Hypothalamus (tissue), 51 donors: ENCODE data around the gene ZNF664.

Experiments used
- DNase-seq, 51 donors: peaks; one replicate each; lab custom pipeline; 2025; lab: John Stamatoyannopoulos, UW

The ZNF664 gene

DNA sequence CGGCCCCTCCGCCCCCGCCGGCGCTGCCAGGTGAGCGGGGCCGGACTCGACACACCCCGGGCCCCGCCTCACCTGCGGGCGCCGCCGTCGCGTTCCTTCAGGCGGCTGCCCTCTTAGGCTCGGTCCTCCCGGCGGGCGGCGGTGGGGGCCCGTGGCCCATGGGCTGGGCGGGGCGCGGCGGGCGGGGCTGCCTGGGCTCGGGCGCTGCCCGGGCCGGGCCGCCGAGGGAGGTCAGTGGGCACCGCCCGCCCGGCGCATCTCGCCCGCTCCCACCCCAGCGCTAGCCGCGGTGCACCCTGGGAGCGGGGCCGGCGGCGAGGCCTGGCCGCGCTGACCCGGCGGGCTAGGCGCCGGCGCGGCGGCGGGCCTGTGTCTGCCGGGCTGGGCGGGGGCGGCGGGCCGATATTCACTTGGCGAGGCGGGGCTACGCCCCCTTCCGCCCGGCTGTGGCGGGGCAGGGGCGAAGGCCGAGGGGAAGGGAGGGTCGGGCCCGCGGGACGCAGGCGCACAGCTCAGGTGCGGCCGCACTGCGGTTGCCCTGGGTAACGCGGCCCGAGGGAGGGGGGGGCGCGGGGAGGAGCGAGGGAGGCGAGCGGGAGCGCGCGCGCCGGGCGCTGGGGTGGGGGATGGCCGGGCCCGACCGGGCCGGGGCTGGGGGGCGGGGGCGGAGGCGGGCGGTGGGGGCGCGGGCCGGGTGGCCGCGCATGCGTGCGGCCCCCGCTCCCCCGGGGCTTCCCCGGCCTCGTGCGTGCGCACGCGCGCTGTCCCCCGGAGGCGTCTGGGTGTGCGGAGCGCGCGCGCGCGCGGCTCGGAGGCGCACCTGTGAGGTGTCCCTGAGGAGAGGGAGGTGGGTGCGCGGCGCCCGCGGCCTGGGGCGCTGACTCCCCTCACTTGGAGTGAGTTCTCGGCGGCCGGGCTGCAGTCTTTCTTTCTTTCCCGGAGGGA, at the start of gene ZNF664, which contains the start of gene CCDC92:
Gene ZNF664 (plus strand): TSS at position 759 of the 945 bp plus-strand sequence. CDS start 38,930 bp downstream, outside the sequence.
Gene CCDC92 (minus strand): TSS at position 375 of the 945 bp plus-strand sequence. CDS start 28,526 bp downstream, outside the sequence.
- DNase-seq = peak in 49 of 51 donors; percentile 50 to 94 (median 83)

DNA sequence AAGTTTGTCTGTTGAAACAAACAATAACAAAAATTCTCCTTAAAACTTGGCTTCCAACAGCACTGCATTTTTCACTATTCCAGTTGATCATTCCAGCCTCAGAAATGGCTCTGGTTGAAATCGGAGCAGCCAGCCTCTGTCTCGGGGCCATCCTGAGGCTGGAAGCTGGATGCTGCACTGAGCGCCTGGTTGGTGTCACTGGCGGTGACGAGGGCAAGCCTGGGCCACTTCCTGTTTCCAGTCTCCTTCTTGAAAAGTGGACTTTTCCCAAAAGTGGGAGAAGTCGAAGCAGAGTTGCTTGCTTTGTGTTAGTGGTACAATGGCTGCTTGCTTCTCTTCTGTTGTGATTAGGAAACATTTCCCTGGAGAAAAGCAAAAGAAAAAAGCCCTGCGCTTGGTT, 49.1 kb upstream of the ZNF664 start:
- no peak for DNase-seq

GRCh38 chr12:123924539-123924938, 48.5 kb upstream of the ZNF664 start:
- DNase-seq = no peak

- no peak for DNase-seq
Observed at GRCh38 chr12:123928274-123928865, 44.6 kb upstream of the ZNF664 start.

GRCh38 chr12:123928897-123929296, 44.1 kb upstream of the ZNF664 start:
- no peak for DNase-seq

DNA sequence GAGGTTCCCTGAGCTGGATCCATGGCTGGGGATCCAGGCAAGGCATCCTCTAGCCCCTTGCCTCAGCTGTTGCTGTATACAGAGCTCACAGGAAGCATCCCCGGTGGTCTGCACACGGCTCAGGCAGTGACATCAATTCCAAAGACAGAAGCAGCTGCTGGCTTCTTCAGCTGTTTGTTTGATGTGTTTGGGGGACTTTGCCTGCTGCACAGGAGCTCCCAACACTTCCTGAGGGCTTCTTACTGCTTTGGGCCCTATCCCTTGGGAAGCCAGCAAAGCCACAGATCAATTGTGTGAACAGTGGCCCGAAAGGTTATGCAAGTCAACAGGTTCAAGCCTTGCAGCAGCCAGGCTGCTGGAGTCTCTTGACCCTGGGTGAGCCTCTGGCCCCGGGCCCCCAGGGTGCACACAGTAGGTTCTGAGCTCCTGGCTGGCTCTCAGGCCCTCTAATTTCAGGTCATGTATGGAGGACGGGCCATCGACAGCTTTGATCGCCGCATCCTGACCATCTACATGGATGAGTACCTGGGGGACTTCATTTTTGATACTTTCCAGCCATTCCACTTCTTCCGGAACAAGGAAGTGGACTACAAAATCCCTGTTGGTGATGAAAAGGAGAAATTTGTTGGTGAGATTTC, 43.0 kb upstream of the ZNF664 start:
- no peak for DNase-seq

DNA sequence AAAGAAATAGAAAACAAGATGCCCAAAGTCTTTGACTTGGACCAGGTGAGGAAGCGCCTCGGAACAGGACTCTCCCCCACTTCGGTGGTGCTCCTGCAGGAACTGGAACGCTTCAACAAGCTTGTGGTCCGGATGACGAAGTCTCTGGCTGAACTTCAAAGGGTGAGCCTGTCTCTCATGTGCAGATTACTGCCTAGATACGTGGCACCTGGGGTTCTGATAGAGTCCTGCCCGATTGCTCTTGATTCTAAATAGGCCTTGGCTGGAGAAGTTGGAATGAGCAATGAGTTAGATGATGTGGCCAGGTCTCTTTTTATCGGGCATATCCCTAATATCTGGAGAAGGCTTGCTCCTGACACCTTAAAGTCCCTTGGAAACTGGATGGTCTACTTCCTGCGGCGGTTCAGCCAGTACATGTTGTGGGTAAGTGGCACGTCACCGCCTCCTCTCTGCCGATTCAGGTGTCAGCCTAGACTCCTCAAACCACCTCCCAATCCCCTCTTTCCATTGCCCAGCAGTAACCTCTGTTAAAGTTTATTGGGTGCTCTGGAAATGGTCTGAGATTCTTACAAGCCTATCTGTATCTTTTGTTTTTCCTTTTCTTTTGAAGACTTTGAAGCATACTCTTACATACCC, 41.2 kb upstream of the ZNF664 start:
- DNase-seq = no peak

- no peak for DNase-seq
Observed at GRCh38 chr12:123933214-123933613, 39.8 kb upstream of the ZNF664 start.

DNA sequence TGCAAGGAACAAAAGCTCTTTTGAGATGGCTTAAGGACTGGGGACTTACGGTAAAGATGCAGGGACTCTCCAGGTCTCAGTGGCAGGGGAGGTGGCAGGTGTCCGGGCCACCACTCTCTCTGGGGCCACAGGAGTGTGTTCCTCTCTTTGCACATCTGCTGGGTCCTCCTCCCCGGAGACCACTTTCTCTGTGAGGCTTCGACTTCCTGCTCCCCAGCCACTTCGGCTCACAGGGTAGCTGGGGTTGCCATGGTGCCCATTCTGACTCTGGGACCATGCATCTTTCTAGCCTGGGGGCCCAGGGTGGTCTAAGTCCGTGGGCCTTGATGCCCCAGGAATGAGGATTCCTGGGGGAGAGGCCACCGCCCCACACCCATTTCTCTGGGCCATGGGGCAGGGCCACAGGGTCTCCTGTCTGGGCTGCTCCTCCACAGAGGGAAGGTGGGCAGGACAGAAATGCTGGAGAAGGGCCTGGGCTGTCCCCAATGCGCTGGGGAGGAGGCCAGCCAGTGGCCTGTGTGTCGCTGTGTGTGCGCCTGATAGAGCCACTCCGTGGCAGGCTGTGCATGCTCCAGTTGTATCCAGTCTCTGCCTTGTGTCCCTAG, 38.9 kb upstream of the ZNF664 start:
- DNase-seq = no peak

DNA sequence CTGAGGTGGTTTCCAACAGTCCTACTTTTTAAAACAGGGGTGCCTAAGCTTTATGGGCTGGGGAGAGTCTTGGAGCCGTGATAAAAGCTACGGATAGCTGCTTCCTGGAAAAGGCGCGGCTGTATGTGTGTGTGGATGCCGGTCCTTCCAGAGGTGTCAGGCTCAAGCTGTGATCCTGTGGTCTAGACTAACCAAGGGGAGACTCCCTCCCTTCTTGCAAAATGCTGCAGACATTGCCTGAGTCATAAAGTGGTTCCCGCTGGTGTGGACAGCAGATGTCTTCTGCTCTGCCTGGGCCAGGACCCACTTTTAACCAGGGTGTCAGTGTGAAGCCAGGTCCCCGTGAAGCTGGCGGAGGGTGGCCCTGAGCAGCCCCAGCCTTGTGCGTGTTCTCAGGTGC, 38.2 kb upstream of the ZNF664 start:
- DNase-seq = no peak

GRCh38 chr12:123935956-123936355, 37.1 kb upstream of the ZNF664 start:
- no peak for DNase-seq

GRCh38 chr12:123936471-123936870, 36.5 kb upstream of the ZNF664 start:
- no peak for DNase-seq

- DNase-seq = no peak
Observed at GRCh38 chr12:123936956-123937706, 35.9 kb upstream of the ZNF664 start.

- DNase-seq = no peak
Observed at GRCh38 chr12:123937707-123938591, 35.1 kb upstream of the ZNF664 start.

DNA sequence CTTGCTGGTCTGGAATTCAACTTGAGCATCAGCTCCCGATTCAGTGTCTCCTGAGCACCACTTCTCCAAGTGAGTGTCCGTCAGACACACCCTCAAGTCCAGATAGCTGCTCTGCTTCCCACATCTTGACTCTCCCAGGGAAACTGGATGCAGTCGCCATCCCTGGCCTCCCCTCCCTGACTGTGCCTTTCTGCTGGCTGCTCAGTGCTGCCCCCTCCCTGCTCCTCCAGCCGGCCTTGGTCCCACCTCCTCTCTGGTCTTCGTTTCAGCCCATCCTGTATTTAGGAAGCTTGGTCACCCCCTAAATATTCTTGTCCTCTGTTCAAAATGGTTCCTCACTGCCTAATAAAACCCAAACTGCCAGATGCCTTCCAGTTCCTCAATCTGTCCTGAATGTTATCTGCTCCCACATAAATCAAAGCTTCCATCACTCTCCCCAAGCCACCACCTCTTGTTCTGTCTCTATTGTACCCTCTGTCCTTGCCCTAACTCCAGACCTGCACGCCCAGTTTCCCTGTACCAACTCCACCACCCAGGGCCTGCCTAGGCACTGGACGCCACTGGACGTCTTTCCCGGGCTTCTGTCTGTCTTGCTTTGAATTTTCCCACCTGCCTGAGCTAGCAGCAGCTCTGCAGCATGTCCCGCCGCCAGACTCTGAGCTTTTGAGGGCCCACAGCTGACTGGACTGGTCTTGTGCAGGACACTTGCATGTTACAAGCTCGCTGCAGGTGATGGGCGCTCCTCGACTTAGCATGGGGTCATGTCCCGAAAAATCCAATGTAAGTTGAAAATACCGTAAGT, 34.1 kb upstream of the ZNF664 start:
- peak in 1 of 51 donors; percentile 32 for DNase-seq

- peak in 1 of 51 donors; percentile 29 for DNase-seq
Observed at GRCh38 chr12:123939716-123940626, 33.0 kb upstream of the ZNF664 start.

DNA sequence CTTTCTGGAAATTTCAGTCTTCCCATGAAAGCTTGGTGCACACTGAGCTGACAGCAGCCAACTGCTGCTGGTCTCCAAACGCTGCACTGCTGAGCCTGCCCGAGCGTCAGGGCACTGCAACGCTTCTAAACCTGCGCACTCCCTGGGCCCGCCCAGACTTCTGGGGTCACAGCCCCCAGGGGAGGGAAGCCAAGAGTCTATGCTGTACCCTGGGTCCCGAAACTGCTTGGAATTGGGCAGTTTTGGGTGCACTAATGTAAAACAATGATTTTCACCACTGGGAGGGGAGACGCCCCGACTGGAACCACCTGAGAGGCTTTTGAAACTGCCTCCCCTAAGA, 32.4 kb upstream of the ZNF664 start:
- DNase-seq = no peak
